ENCODE measurements around the gene CAPZB. TPM values are rescaled to one million over a fixed set of nuclear protein-coding genes. Genes with fewer than 3 reads are reported as not detected.

CAPZB gene
- total RNA-seq, 1 donor from 2014 or later: 217 TPM

- H3K4me1 ChIP-seq: peaks cover 31% of the 10 kb centered on the region
- H3K27ac ChIP-seq (replicated peaks): peak overlapping the region; percentile 90
- DNase-seq: no peak
- H3K27me3 ChIP-seq (ENCODE audit: low read depth): no peaks in the 10 kb centered on the region
- no peak overlapping the region for H3K4me3 ChIP-seq
- peaks cover 6% of the 10 kb centered on the region for H3K9me3 ChIP-seq (replicated peaks)
- no peak for TF ChIP-seq CTCF (IDR thresholded peaks at IDR 0.05; ENCODE audit: borderline replicate concordance)
- intact Hi-C loops (cut with micrococcal nuclease): no loop called here
- H3K36me3 ChIP-seq: no peaks in the 10 kb centered on the region
These were observed 10.6 kb upstream of the CAPZB start for GRCh38 chr1:19495799-19496526.

GRCh38 chr1:19495000-19495656 is 9.8 kb upstream of the CAPZB start:
- no peaks in the 10 kb centered on the region for H3K27me3 ChIP-seq (ENCODE audit: low read depth)
- peaks cover 31% of the 10 kb centered on the region for H3K4me1 ChIP-seq
- H3K27ac ChIP-seq (replicated peaks): peak overlapping the region; percentile 90
- H3K9me3 ChIP-seq (replicated peaks): peaks cover 6% of the 10 kb centered on the region
- intact Hi-C loops (cut with micrococcal nuclease): no loop called here
- no peak for DNase-seq
- no peaks in the 10 kb centered on the region for H3K36me3 ChIP-seq
- no peak overlapping the region for H3K4me3 ChIP-seq
- no peak for TF ChIP-seq CTCF (IDR thresholded peaks at IDR 0.05; ENCODE audit: borderline replicate concordance)

- Histone ChIP-seq H3K4me1 (peaks cover 31% of the 10 kb centered on the region), H3K27ac (replicated peaks) (peak overlapping the region; percentile 90), H3K27me3 (ENCODE audit: low read depth) (no peaks in the 10 kb centered on the region), H3K4me3 (no peak overlapping the region), H3K36me3 (no peaks in the 10 kb centered on the region), H3K9me3 (replicated peaks) (no peaks in the 10 kb centered on the region)
- no peak for TF ChIP-seq CTCF (IDR thresholded peaks at IDR 0.05; ENCODE audit: borderline replicate concordance)
- intact Hi-C loops (cut with micrococcal nuclease): no loop called here
- no peak for DNase-seq
These were observed 8.2 kb upstream of the CAPZB start for GRCh38 chr1:19493547-19493946.

GRCh38 chr1:19489996-19490395 is 4.7 kb upstream of the CAPZB start:
- Histone ChIP-seq H3K27me3 (ENCODE audit: low read depth) (no peaks in the 10 kb centered on the region), H3K4me3 (no peak overlapping the region), H3K27ac (replicated peaks) (no peak overlapping the region), H3K4me1 (peaks cover 44% of the 10 kb centered on the region), H3K9me3 (replicated peaks) (no peaks in the 10 kb centered on the region), H3K36me3 (no peaks in the 10 kb centered on the region)
- TF ChIP-seq CTCF (IDR thresholded peaks at IDR 0.05; ENCODE audit: borderline replicate concordance): no peak
- intact Hi-C loops (cut with micrococcal nuclease): no loop called here
- no peak for DNase-seq

GRCh38 chr1:19488136-19488535 is 2.8 kb upstream of the CAPZB start:
- Histone ChIP-seq H3K9me3 (replicated peaks) (no peaks in the 10 kb centered on the region), H3K27ac (replicated peaks) (peak overlapping the region; percentile 99)
- intact Hi-C loops (cut with micrococcal nuclease): no loop called here

More at GRCh38 chr1:19488136-19488535, 2.8 kb upstream of the CAPZB start:
- peaks cover 48% of the 10 kb centered on the region for H3K4me1 ChIP-seq
- H3K4me3 ChIP-seq: no peak overlapping the region
- peaks cover 3% of the 10 kb centered on the region for H3K36me3 ChIP-seq
- H3K27me3 ChIP-seq (ENCODE audit: low read depth): no peaks in the 10 kb centered on the region
- no peak for DNase-seq
- no peak for TF ChIP-seq CTCF (IDR thresholded peaks at IDR 0.05; ENCODE audit: borderline replicate concordance)
